Thymus (tissue), 11 donors: ENCODE data around the gene CEP131. TPM values are rescaled to one million over a fixed set of nuclear protein-coding genes. Genes with fewer than 3 reads are reported as not detected.

Source experiments
- DNase-seq, 9 donors: peaks; one replicate each; pipeline ENCODE4 v3.0.0-alpha.2; 2013; ENCODE audit warnings: low spot score in 9 of 9, low read depth in 6 of 9, missing footprints in 1 of 9
- H3K27ac ChIP-seq, 2 donors: one replicate each; pipeline ENCODE4 v1.5.1; 2013; ENCODE audit warnings: control low read depth in 1 of 2, low read depth in 1 of 2, low read length in 1 of 2, mild to moderate bottlenecking in 1 of 2, moderate library complexity in 1 of 2
- H3K27me3 ChIP-seq, 2 donors: one replicate each; pipeline ENCODE4 v1.5.1; 2013; ENCODE audit warnings: low read length in 1 of 2; ENCODE audit not compliant: control insufficient read depth in 2 of 2, insufficient read depth in 1 of 2
- H3K36me3 ChIP-seq, 2 donors: one replicate each; pipeline ENCODE4 v1.5.1; 2013; ENCODE audit warnings: low read length in 1 of 2, mild to moderate bottlenecking in 1 of 2, moderate library complexity in 1 of 2; ENCODE audit not compliant: control insufficient read depth in 2 of 2, insufficient read depth in 2 of 2
- H3K4me1 ChIP-seq, 2 donors: one replicate each; pipeline ENCODE4 v1.5.1; 2013; ENCODE audit warnings: low read length in 2 of 2; ENCODE audit not compliant: control insufficient read depth in 2 of 2, insufficient read depth in 2 of 2
- H3K4me3 ChIP-seq, 2 donors: one replicate each; pipeline ENCODE4 v1.5.1; 2013; ENCODE audit warnings: low read length in 2 of 2, control low read depth in 1 of 2, mild to moderate bottlenecking in 1 of 2
- H3K9me3 ChIP-seq, 2 donors: one replicate each; pipeline ENCODE4 v1.5.1; 2013; ENCODE audit warnings: low read length in 1 of 2, mild to moderate bottlenecking in 1 of 2; ENCODE audit not compliant: control insufficient read depth in 2 of 2, insufficient read depth in 1 of 2
- WGBS: extraction: QIAGEN DNeasy Blood & Tissue Kit; methylation state at CpG from one replicate; pipeline ENCODE4 v1.1.7; 2013; 5-methylcytosine and 5-hydroxymethylcytosine counted together
- polyA plus RNA-seq: library from polyadenylated mRNA; stranded (reverse); fragments of 200-250 nt; gene quantifications from one replicate; pipeline ENCODE4 v1.2.3, GENCODE V29; 2013
- total RNA-seq: library from RNA; stranded (reverse); fragments of 120-200 nt; gene quantifications from one replicate; pipeline ENCODE4 v1.2.4, GENCODE V29; 2013
- donor health status: healthy.

Gene CEP131
- total and polyA plus RNA-seq, 2 donors = 6.3 to 13.3 TPM

DNA sequence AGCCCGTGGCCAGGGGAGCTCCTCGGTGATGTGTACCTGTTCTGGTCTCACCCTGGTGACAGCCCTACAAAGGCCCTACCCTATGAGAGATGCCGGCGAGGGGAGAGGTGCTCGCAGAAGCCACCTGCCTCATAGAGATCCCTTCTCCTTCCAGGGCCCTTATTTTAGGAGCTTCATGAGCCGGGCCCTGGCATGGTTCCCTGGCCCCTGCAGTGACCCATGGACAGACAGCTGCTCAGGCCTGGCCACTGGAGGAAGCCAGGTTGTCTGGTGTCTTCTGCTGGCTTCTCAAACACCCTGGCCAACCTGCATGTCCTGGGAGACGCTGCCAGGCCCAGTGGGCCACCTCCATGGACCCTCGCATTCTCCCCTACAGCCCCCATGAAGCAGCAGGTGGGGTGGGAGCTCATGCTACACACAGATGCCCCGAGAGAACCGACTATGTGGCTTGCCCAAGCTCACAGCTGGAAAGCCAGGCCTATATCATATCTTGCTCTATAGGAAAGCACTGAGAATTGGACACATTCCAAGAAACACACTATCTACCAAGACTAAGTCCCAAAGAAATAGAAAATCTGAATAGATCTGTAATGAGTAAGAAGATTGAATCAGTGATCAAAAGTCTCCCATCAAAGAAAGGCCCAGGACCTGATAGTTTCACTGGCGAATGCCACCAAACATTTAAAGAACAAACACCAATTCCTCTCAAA lies 49.6 kb downstream of the CEP131 start:
- 94% methylated on average over 11 of the region's 11 CpGs for WGBS
- Histone ChIP-seq H3K4me3 (no peak overlapping the region), H3K27ac (no peak overlapping the region), H3K4me1 (no peaks in the 10 kb centered on the region), H3K36me3 (no peaks in the 10 kb centered on the region), H3K27me3 (peaks cover 0 to 4% of the 10 kb centered on the region in 2 donors), H3K9me3 (no peaks in the 10 kb centered on the region)
- no peak for DNase-seq

DNA sequence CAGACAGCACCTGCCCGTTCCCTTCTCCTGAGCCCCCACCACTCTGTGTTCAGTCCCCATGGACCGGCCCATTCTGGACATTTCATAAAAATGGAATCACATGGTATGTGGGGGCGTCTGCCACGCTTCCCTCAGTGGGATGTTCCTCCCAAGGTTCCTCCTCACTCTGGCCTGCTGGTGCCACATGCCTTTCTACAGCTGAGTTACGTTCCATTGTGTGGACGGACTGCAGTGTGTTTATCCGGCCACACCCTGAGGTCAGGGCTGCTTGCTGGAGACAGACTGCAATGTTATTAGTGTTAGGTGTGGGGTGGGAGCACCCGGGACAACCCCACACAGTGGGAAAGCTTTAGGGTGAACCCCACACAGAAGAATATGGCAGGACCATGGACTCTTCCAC lies 50.8 kb downstream of the CEP131 start:
- H3K4me1 ChIP-seq = no peaks in the 10 kb centered on the region
- H3K27ac ChIP-seq = no peak overlapping the region
- peaks cover 5 to 17% of the 10 kb centered on the region in 2 donors for H3K27me3 ChIP-seq
- WGBS = 94% methylated on average over 8 of the region's 8 CpGs
- H3K36me3 ChIP-seq = no peaks in the 10 kb centered on the region
- no peak overlapping the region for H3K4me3 ChIP-seq
- H3K9me3 ChIP-seq = peaks cover 0 to under 1% of the 10 kb centered on the region in 2 donors
- no peak for DNase-seq

DNA sequence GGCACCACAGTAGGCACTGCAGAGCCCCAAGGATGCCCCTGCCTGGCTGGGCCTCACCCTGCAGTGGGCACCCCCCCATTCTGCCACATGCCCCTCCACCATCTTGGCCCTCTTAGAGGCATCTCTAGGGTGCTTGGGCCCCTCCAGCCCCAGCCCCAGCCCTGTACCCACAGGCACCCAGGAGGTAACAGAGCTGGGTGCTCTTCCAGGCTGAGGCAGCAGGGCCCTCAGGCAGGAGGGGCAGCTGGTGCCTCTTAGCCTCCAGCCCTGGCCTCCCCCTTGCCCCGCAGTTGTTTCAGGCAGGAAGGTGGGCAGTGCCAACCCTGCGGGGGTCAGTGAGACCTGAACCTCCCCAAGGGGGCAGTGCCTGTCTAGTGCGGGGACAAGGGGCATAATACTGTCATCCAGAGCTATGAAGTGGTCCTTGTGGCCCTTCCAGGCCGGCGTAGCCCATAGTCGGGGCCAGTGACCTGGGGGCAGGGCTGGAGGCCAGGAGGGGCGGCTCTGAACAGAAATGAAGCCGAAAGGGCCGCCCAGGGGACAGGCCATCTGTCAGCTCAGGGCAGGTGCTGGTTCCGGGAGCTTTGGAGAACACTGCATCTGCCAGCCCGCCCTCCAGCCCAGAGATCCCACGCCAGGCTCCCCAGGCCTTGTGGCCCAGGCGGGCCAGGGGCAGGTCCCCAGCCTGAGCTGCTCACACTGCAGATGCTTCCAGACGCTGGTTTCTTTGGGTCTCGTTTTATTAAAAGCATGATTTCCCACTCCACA lies 51.9 kb downstream of the CEP131 start:
- WGBS = 97% methylated on average over 15 of the region's 15 CpGs
- no peak overlapping the region for H3K4me3 ChIP-seq
- peaks cover 0 to 5% of the 10 kb centered on the region in 2 donors for H3K9me3 ChIP-seq
- H3K27me3 ChIP-seq = peaks cover 12 to 23% of the 10 kb centered on the region in 2 donors
- no peak for DNase-seq
- H3K27ac ChIP-seq = no peak overlapping the region
- H3K4me1 ChIP-seq = peaks cover 0 to 5% of the 10 kb centered on the region in 2 donors
- H3K36me3 ChIP-seq = no peaks in the 10 kb centered on the region

DNA sequence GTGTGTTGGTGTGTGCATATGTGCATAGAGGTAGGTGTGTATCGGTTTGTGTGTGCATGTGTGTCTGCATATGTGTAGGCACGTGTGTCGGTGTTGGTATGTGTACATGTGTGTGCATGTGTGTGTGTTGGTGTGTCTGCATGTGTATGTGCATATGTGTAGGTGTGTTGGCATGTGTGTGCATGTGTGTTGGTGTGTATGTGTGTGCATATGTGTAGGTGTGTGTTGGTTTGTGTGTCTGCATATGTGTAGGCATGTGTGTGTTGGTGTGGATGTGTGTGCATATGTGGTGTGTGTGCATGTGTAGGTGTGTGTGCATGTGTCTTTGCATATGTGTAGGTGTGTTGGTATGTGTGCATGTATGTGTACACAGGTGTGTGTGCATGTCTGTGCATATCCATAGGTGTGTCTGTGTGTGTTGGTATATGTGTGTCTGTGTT lies 52.9 kb downstream of the CEP131 start:
- Histone ChIP-seq H3K27ac (no peak overlapping the region), H3K27me3 (peaks cover 22 to 33% of the 10 kb centered on the region in 2 donors), H3K36me3 (no peaks in the 10 kb centered on the region), H3K4me1 (peaks cover 0 to 5% of the 10 kb centered on the region in 2 donors), H3K9me3 (peaks cover 0 to 5% of the 10 kb centered on the region in 2 donors), H3K4me3 (no peak overlapping the region)
- WGBS = 96% methylated on average over 3 of the region's 3 CpGs
- no peak for DNase-seq

DNA sequence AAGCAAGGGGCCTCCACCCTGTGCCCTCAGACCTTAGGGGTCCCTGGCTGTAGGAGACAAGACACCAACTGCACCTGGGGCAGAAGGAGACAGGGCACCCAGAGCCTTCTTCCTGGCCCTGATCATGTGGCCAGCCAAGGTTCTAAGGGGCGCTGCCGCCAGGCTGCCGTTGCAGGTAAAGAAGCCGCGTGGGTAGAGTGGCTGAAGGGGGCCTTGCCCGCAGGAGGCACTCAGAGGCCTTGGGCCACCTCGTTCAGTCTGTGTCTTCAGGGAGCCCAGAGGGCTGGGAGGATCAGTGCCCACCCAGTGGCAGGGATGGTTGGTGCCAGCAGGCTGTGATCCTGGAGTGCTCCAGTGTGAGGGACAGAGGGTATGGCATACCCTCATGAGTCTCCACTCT lies 55.1 kb downstream of the CEP131 start:
- whole genome bisulfite sequencing = 96% methylated on average over 7 of the region's 7 CpGs
- no peak overlapping the region for H3K27ac ChIP-seq
- no peak for DNase-seq
- no peak overlapping the region for H3K4me3 ChIP-seq
- H3K4me1 ChIP-seq = peaks cover 0 to 5% of the 10 kb centered on the region in 2 donors
- peaks cover 0 to 5% of the 10 kb centered on the region in 2 donors for H3K9me3 ChIP-seq
- no peaks in the 10 kb centered on the region for H3K36me3 ChIP-seq
- H3K27me3 ChIP-seq = peaks cover 28 to 54% of the 10 kb centered on the region in 2 donors

DNA sequence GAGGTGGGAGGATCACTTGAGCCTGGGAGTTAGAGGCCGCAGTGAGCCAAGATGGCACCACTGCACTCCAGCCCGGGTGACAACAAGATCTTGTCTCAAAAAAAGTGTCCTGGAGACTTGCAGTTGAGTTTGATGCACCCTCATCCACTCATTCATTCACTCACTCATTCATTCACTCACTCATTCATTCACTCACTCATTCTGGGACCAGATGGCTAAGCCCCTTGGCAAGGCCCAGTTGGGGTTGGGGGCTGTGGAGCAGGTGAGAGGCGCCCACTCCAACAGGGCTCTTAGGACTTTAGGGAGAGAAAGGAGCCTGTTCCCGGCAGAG lies 55.6 kb downstream of the CEP131 start:
- Histone ChIP-seq H3K36me3 (no peaks in the 10 kb centered on the region), H3K27ac (no peak overlapping the region), H3K27me3 (peaks cover 28 to 58% of the 10 kb centered on the region in 2 donors), H3K4me1 (peaks cover 0 to 5% of the 10 kb centered on the region in 2 donors), H3K4me3 (no peak overlapping the region), H3K9me3 (peaks cover 0 to 5% of the 10 kb centered on the region in 2 donors)
- DNase-seq = no peak
- 99% methylated on average over 4 of the region's 4 CpGs for WGBS

DNA sequence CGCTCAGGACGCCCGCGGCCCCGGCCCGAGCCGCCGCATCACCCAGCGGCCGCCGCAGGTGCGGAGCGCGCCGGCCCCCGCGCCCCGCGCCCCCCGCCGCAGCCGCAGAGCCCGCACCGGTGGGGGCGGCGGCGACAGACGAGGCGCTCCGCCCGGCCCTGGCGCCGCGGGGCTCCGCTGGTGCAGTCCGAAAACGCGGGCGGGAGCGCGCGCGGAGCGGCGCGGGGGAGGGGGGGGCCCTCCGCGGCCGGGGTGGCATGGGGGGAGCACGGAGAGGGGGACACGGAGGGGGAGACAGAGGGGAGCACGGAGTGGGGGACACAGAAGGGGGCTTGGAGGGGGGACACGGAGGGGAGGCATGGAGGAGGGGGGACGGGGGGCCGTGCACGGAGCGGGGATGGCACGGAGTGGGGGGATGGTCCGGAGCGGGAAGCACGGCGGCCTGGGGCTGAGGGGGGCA lies 56.7 kb downstream of the CEP131 start, which contains the start of gene AATK:
Gene AATK (minus strand): TSS at position 189 of the 460 bp plus-strand sequence. CDS start 229 bp downstream, outside the sequence.
- Histone ChIP-seq H3K36me3 (no peaks in the 10 kb centered on the region), H3K27me3 (peaks cover 28 to 66% of the 10 kb centered on the region in 2 donors), H3K4me1 (peaks cover 0 to 5% of the 10 kb centered on the region in 2 donors), H3K27ac (no peak within 1 kb of the TSS), H3K9me3 (peaks cover 0 to 5% of the 10 kb centered on the region in 2 donors), H3K4me3 (peak within 1 kb of the TSS in 1 of 2 donors; percentile 31)
- WGBS = 1% methylated on average over 62 of the region's 62 CpGs
- no peak for DNase-seq

DNA sequence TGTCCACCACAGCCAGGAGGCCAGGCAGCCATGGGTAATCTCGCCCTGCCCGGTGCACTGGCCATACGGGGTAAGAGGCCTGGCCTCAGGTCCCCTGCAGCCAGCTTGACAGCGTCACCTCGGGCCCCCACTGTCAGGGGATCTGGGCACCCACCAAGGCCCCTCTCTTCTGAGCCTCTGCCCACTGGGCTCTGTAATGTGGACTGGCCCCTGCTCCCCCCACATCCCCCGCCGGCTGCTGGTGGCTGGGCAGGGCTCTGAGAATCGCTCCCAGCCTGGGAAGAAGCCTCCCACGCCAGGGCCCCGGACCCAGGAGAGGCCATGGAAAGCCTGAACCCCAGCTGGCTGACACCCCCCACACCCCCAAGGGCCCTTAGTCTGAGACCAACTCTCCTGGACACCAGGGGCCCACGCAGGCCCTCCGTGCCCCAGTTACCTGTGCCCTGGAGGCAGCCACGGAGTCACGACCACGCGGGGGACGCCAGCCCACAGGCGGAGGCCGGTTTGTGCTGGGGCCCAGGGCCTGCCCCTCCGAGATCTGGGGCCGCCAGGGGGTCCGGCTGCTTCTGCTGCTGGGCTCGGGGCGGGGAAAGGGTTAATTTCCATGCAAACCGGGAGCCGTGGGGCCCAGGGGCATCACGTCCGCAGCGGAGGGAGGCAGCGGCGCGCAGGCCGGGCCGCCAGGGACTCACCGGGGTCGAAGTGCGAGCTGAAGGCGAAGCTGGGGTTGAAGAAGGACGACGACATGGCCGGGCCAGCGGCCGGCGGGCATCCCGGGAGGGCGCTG lies 57.3 kb downstream of the CEP131 start, which contains the start of gene PVALEF:
Gene PVALEF (plus strand): TSS at position 262 of the 787 bp plus-strand sequence. CDS start 15,720 bp downstream, outside the sequence.
- peaks cover 0 to 5% of the 10 kb centered on the region in 2 donors for H3K4me1 ChIP-seq
- peaks cover 0 to 5% of the 10 kb centered on the region in 2 donors for H3K9me3 ChIP-seq
- 41% methylated on average over 46 of the region's 46 CpGs for WGBS
- no peak within 1 kb of the TSS for H3K27ac ChIP-seq
- peaks cover 33 to 72% of the 10 kb centered on the region in 2 donors for H3K27me3 ChIP-seq
- DNase-seq = no peak
- no peaks in the 10 kb centered on the region for H3K36me3 ChIP-seq
- H3K4me3 ChIP-seq = peak within 1 kb of the TSS in 1 of 2 donors; percentile 31
